GM03348 (cell line): ENCODE data around the gene OR8D2.
"Not testable (repeated sequence)": the region's sequence is repeated elsewhere in the genome, so short reads cannot be mapped to it uniquely, and the experiment has no call there.

ENCODE experiments used
- DNase-seq: peaks from one replicate; pipeline ENCODE4 v3.0.0; 2012; ENCODE audit warnings: low spot score

The OR8D2 gene

GRCh38 chr11:124285610-124286344 lies 34.2 kb downstream of the OR8D2 start:
- DNase-seq = no peak

GRCh38 chr11:124278261-124278660 lies 41.7 kb downstream of the OR8D2 start:
- DNase-seq = no peak

GRCh38 chr11:124277804-124278203 lies 42.2 kb downstream of the OR8D2 start:
- no peak for DNase-seq

GRCh38 chr11:124277207-124277606 lies 42.8 kb downstream of the OR8D2 start:
- no peak for DNase-seq

- DNase-seq = no peak
Measured at GRCh38 chr11:124276081-124276480, 43.9 kb downstream of the OR8D2 start.

GRCh38 chr11:124274000-124274399 lies 46.0 kb downstream of the OR8D2 start:
- no peak for DNase-seq

- not testable (repeated sequence) for DNase-seq
Measured at GRCh38 chr11:124270886-124271285, 49.1 kb downstream of the OR8D2 start.
